ENCODE measurements around the gene NUP210L. TPM values are rescaled to one million over a fixed set of nuclear protein-coding genes. Genes with fewer than 3 reads are reported as not detected.

NUP210L gene
- polyA plus RNA-seq, 3 donors from 2014 or later: 0.13 TPM; not detected in 2

- Mint-ChIP-seq H3K27me3 (ENCODE audit: low read depth in 3 of 3) (peaks cover 0 to 13% (median 8%) of the 10 kb centered on the region in 3 donors), H3K27ac (peak overlapping the region; percentile 94 to 98 (median 96)), H3K4me3 (peak overlapping the region; percentile 91 to 99 (median 96)), H3K4me1 (peaks cover 59 to 68% of the 10 kb centered on the region in 2 donors), H3K36me3 (peaks cover 0 to 9% (median 6%) of the 10 kb centered on the region in 3 donors), H3K9me3 (no peaks in the 10 kb centered on the region)
- DNase-seq: no peak
Observed at GRCh38 chr1:153958961-153959260, 196.0 kb downstream of the NUP210L start.

DNA sequence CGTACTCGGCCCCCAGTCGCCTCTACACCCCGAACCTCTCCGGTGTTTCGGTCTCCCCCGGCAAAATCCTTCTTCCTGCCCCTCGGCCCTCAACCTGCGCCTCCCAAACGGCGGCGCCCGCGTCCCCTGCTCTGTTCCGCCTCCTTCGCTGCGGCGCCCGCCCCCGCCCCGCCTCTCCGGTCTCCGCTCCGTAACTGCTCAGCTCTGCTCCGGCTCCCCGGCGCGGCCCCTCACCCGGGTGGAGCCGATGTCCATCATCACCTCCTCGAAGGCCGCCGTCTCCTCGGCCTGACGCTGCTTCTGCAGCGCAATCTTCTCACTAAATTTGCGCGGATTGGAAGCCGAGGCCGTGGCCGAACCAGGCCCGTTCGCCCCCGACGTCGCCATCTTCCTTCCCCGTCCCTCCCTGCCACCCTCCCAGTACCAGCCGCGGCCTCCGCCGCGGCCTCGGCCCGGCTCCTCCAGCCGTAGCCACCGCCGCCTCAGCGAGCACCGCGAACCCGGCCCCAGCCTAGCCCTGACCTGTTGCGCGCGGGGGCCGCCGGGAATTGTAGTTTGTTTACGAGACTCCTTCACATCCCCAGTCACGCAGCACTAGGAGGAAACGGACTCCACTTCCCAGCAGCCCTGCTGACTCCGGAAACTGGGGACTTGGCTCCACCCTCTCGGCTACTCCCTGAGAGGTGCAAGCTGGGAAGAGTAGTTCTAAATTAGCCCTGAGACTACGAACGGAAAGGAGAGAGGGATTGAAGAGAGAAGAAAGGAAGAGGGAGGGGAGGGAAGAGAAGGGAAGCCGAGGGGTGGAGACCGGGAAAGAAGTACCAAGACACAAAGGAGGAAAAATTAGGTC lies 196.5 kb downstream of the NUP210L start, which contains the start of gene CRTC2:
Gene CRTC2, minus strand, starts transcription at position 502 of the 850 bp plus-strand sequence. Its CDS starts 115 bp downstream, at position 387.
- Mint-ChIP-seq H3K4me3 (peak within 1 kb of the TSS; percentile 91 to 99 (median 96)), H3K36me3 (peaks cover 0 to 15% (median 6%) of the 10 kb centered on the region in 3 donors), H3K9me3 (no peaks in the 10 kb centered on the region), H3K27me3 (ENCODE audit: low read depth in 3 of 3) (peaks cover 0 to 10% (median 5%) of the 10 kb centered on the region in 3 donors), H3K27ac (peak within 1 kb of the TSS; percentile 94 to 98 (median 96)), H3K4me1 (peaks cover 57 to 64% of the 10 kb centered on the region in 2 donors)
- DNase-seq: peak; percentile 95 to 96 (median 96)

- peak overlapping the region; percentile 91 to 99 (median 96) for H3K4me3 Mint-ChIP-seq
- no peaks in the 10 kb centered on the region for H3K9me3 Mint-ChIP-seq
- H3K27me3 Mint-ChIP-seq (ENCODE audit: low read depth in 3 of 3): peaks cover 0 to 8% (median 5%) of the 10 kb centered on the region in 3 donors
- H3K36me3 Mint-ChIP-seq: peaks cover 0 to 17% (median 6%) of the 10 kb centered on the region in 3 donors
- H3K4me1 Mint-ChIP-seq: peaks cover 52 to 58% of the 10 kb centered on the region in 2 donors
- peak overlapping the region; percentile 94 to 98 (median 96) for H3K27ac Mint-ChIP-seq
- peak; percentile 51 to 68 (median 57) for DNase-seq
Observed at GRCh38 chr1:153957744-153958110, 197.1 kb downstream of the NUP210L start.

- DNase-seq: no peak
- Mint-ChIP-seq H3K4me1 (peaks cover 47 to 52% of the 10 kb centered on the region in 2 donors), H3K27ac (peak overlapping the region; percentile 94 to 98 (median 96)), H3K4me3 (peak overlapping the region; percentile 91 to 99 (median 96)), H3K27me3 (ENCODE audit: low read depth in 3 of 3) (peaks cover 0 to 8% (median 5%) of the 10 kb centered on the region in 3 donors), H3K36me3 (peaks cover 0 to 18% (median 6%) of the 10 kb centered on the region in 3 donors), H3K9me3 (no peaks in the 10 kb centered on the region)
Observed at GRCh38 chr1:153956997-153957715, 197.7 kb downstream of the NUP210L start.

DNA sequence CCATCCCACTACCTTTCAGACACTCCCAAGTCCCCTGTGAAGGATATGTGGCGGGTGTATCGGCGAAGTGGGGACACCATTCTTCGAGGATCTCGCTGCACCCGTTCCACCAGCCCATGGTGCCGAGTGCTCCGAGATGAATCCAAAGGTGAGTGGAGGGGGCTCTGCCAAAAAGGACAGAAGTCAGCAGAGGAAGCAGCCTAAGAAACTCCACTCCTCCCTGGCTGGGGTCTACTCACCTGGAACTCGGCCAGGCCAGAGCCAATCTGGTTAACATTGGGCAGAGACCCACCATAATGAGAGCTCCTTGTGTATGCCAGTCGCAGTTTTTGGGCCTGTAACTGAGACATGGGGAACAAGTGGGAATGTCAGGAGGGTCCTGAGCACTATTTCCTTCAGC lies 200.0 kb downstream of the NUP210L start:
- Mint-ChIP-seq H3K27ac (peak overlapping the region in 1 of 6 donors; percentile 49), H3K4me1 (peaks cover 40 to 48% of the 10 kb centered on the region in 2 donors), H3K4me3 (no peak overlapping the region), H3K27me3 (ENCODE audit: low read depth in 3 of 3) (peaks cover 0 to 11% (median 5%) of the 10 kb centered on the region in 3 donors), H3K9me3 (no peaks in the 10 kb centered on the region), H3K36me3 (peaks cover 10 to 31% (median 17%) of the 10 kb centered on the region in 3 donors)
- no peak for DNase-seq

- peaks cover 10 to 31% (median 17%) of the 10 kb centered on the region in 3 donors for H3K36me3 Mint-ChIP-seq
- H3K9me3 Mint-ChIP-seq: no peaks in the 10 kb centered on the region
- peaks cover 40 to 47% of the 10 kb centered on the region in 2 donors for H3K4me1 Mint-ChIP-seq
- peaks cover 0 to 11% (median 5%) of the 10 kb centered on the region in 3 donors for H3K27me3 Mint-ChIP-seq (ENCODE audit: low read depth in 3 of 3)
- H3K4me3 Mint-ChIP-seq: no peak overlapping the region
- no peak for DNase-seq
- H3K27ac Mint-ChIP-seq: peak overlapping the region in 5 of 6 donors; percentile 4 to 83 (median 43)
Observed at GRCh38 chr1:153953859-153954365, 201.0 kb downstream of the NUP210L start.

- H3K9me3 Mint-ChIP-seq: no peaks in the 10 kb centered on the region
- H3K27me3 Mint-ChIP-seq (ENCODE audit: low read depth in 3 of 3): peaks cover 0 to 5% (median 3%) of the 10 kb centered on the region in 3 donors
- no peak overlapping the region for H3K27ac Mint-ChIP-seq
- H3K4me1 Mint-ChIP-seq: peaks cover 33 to 34% of the 10 kb centered on the region in 2 donors
- H3K4me3 Mint-ChIP-seq: no peak overlapping the region
- DNase-seq: no peak
- peaks cover 10 to 36% (median 21%) of the 10 kb centered on the region in 3 donors for H3K36me3 Mint-ChIP-seq
Observed at GRCh38 chr1:153951801-153952200, 203.1 kb downstream of the NUP210L start.

- peaks cover 29 to 30% of the 10 kb centered on the region in 2 donors for H3K4me1 Mint-ChIP-seq
- H3K36me3 Mint-ChIP-seq: peaks cover 10 to 36% (median 21%) of the 10 kb centered on the region in 3 donors
- H3K27ac Mint-ChIP-seq: peak overlapping the region in 1 of 6 donors; percentile 5
- no peak overlapping the region for H3K4me3 Mint-ChIP-seq
- peaks cover 0 to 6% (median 3%) of the 10 kb centered on the region in 3 donors for H3K27me3 Mint-ChIP-seq (ENCODE audit: low read depth in 3 of 3)
- H3K9me3 Mint-ChIP-seq: no peaks in the 10 kb centered on the region
- DNase-seq: no peak
Observed at GRCh38 chr1:153951183-153951582, 203.7 kb downstream of the NUP210L start.

DNA sequence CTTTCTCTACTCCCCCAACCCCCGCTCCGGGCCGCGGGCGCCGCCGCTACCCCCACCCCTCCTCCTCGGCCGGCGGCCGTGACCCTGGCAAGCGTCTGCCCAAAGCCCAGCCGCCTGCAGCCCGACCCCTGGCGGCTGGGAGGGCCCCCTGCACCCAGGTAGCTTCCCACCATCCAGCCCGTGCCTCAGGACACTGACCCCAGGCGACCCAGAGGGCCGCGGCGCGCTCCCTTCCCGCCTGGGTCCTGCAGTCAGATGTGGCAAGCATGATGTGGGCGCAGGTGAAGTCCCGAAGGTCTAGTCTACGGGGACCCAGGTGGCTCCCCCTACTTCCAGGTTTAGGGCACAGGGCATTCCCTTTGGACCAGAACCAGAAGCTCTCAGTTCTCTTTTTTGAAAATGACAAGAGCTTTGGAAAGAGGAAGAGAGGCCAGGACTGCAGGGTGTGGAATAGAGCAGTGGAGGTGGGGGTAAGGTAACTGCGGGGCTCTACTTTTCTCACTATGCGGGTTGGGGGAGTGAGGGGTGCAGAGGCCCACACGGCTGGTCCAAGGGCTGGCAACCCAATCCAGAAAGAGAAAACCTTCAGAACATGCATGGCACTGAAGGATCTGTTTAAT lies 208.1 kb downstream of the NUP210L start, which contains the start of gene DENND4B:
Gene DENND4B, minus strand, starts transcription at position 97 of the 620 bp plus-strand sequence. CDS start 2,344 bp downstream, outside the sequence.
- Mint-ChIP-seq H3K9me3 (no peaks in the 10 kb centered on the region), H3K27ac (peak within 1 kb of the TSS; percentile 96 to 100 (median 100)), H3K4me3 (peak within 1 kb of the TSS; percentile 93 to 100 (median 98)), H3K27me3 (ENCODE audit: low read depth in 3 of 3) (peaks cover 11 to 23% (median 13%) of the 10 kb centered on the region in 3 donors), H3K36me3 (peaks cover 14 to 31% (median 23%) of the 10 kb centered on the region in 3 donors), H3K4me1 (peaks cover 43 to 47% of the 10 kb centered on the region in 2 donors)
- peak; percentile 79 to 82 (median 81) for DNase-seq

DNA sequence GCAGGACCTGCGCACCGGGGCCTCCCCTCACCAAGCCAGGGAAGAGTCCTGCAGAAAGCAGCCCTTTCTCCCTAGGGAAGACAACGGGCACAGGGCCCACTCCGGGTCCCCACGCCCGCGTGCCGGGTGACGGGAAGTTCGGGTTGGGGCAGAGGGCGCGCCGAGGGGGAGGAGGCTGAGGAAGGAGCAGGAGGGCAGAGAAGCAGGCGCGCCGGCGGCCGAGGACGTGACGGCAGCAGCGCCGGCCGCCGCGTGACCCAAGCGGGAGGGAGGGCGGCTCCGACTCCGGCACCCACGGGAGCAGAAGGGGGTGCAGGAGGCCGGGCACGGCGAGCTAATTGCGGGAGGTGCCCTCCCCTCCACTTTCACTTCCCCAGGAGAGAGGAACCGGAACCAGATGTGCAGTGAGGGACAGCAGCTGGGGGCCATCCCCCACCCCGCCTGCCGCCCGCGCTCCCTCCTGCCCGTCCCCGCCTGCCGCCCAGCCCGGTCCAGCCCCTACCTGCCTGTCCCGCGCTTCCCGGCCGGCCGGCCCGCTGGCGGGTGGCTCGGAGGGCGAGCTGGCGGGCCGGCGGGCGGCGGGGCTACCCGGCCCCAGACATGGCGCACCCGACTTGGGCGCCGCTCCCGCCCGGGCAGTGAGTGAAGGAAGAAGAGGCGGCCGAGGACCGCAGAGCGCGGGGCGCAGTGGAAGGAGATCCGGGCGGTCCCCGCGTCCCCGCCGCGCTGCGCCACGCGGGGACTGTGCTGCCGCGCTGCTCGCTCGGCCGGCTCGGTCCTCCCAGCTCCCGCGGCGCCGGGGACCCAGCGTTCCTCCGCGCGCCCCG lies 208.9 kb downstream of the NUP210L start:
- Mint-ChIP-seq H3K27me3 (ENCODE audit: low read depth in 3 of 3) (peaks cover 11 to 22% (median 13%) of the 10 kb centered on the region in 3 donors), H3K36me3 (peaks cover 12 to 34% (median 22%) of the 10 kb centered on the region in 3 donors), H3K4me1 (peaks cover 45 to 47% of the 10 kb centered on the region in 2 donors), H3K9me3 (no peaks in the 10 kb centered on the region), H3K4me3 (peak overlapping the region; percentile 93 to 100 (median 98)), H3K27ac (peak overlapping the region; percentile 96 to 100 (median 100))
- DNase-seq: peak; percentile 88 to 90 (median 90)

DNA sequence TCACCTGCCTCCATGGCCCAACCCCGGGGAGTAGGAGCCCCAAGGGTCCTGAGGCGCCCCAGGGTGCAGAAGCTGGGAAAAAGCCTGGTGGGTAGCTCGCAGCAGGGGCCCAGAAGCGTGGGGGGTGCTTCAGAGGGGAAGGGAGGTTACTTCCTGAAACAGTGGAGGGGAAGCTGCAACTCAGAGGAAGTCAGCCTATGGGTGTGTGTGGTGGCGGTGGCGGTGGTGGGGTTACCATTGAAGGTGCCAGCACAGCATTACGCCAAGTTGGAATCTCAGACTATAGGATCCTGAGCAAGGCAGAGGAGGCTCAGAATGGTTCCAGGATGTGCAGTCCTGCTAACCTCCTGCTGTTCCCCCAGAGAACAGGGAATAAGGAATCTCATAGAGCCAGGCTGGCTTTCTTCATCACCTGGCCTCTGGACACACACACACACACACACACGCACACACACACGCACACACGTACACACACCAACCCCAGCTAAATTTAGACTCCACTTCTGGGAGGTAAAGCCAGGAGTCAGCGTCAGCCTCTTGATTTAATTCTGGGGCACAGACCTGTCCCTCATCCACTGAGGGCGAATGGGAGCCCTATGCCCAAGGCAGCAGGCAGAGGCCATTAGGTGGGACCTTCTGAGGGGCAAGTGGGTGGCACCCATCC lies 209.6 kb downstream of the NUP210L start:
- peaks cover 44 to 48% of the 10 kb centered on the region in 2 donors for H3K4me1 Mint-ChIP-seq
- H3K27ac Mint-ChIP-seq: peak overlapping the region; percentile 96 to 100 (median 100)
- peaks cover 9 to 31% (median 19%) of the 10 kb centered on the region in 3 donors for H3K36me3 Mint-ChIP-seq
- DNase-seq: peak; percentile 91 to 92 (median 92)
- H3K27me3 Mint-ChIP-seq (ENCODE audit: low read depth in 3 of 3): peaks cover 11 to 20% (median 13%) of the 10 kb centered on the region in 3 donors
- H3K9me3 Mint-ChIP-seq: no peaks in the 10 kb centered on the region
- peak overlapping the region; percentile 93 to 100 (median 98) for H3K4me3 Mint-ChIP-seq

DNA sequence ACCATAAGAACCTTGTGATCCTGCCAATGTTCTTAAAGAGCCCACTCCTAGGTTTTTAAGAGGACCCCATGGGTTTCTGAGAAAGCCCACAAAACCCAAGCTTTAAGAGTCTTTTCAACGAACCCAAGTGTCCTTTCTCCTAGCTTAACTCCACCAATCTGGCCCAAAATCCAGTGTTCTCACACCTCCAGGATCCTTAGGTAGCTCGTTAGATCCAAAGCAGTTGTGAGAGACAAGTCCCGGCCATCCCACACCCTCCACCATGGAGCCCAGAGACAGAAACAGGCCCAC lies 210.1 kb downstream of the NUP210L start:
- no peaks in the 10 kb centered on the region for H3K9me3 Mint-ChIP-seq
- peaks cover 9 to 32% (median 19%) of the 10 kb centered on the region in 3 donors for H3K36me3 Mint-ChIP-seq
- peaks cover 49% of the 10 kb centered on the region in 2 donors for H3K4me1 Mint-ChIP-seq
- peaks cover 11 to 20% (median 13%) of the 10 kb centered on the region in 3 donors for H3K27me3 Mint-ChIP-seq (ENCODE audit: low read depth in 3 of 3)
- no peak for DNase-seq
- peak overlapping the region; percentile 96 to 100 (median 100) for H3K27ac Mint-ChIP-seq
- H3K4me3 Mint-ChIP-seq: peak overlapping the region; percentile 93 to 100 (median 98)
